ENCODE data around the gene IZUMO1. TPM values are rescaled to one million over a fixed set of nuclear protein-coding genes. Genes with fewer than 3 reads are reported as not detected.
"Not testable (repeated sequence)": the region's sequence is repeated elsewhere in the genome, so short reads cannot be mapped to it uniquely, and the experiment has no call there.

IZUMO1 gene
- 1 to 10 TPM in 1 of 4 donors, under 1 TPM in 3; 0.36 to 1.0 (median 0.52) TPM for polyA plus RNA-seq (ENCODE audit: insufficient read length in 4 of 4)

DNA sequence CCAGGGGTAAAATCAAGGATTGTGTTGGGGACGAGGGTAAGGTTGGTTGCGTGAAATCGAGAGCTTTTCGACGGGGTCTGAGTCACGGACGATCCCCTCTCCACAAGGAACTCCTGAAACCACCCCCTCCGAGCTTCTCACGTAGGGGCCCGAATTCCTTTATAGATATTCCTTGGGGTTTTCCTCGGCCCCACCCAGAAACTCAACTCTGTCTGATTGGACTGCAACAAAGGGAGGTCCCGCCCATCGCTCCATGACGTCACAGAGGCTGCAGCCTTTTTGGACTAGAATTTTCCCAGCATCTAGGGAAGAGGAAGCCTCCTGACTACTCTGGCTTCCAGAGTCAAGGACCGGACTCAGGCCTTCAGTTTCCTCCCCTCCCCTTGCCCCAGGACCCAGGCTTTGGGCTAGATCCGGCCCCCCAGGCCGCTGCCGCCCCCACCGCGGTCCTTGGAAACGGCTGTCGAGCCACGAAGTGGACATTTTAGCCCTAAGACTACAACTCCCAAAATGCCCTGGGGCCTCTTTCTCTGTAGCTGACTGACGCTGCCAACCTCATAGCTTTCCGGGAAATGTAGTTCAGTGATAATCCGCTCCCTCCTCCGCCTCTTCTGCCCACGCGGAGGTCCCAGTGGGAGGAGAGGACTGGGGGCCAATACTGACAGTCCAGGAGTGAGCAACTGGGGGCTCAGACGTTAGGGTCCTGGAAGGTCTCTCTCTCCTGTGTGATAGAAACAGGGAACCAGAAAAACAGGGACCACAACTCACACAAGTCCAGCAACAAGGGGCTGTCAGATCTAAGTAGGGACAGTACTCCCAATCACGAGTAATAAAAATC, at the start of gene IZUMO1:
IZUMO1 (minus strand) TSS at position 172 of the 838 bp plus-strand sequence. CDS start 1,050 bp downstream, outside the sequence.
- DNase-seq (ENCODE audit: low read depth in 4 of 4, low spot score in 3 of 4), result peak in 2 of 4 donors; percentile 78 to 79

DNA sequence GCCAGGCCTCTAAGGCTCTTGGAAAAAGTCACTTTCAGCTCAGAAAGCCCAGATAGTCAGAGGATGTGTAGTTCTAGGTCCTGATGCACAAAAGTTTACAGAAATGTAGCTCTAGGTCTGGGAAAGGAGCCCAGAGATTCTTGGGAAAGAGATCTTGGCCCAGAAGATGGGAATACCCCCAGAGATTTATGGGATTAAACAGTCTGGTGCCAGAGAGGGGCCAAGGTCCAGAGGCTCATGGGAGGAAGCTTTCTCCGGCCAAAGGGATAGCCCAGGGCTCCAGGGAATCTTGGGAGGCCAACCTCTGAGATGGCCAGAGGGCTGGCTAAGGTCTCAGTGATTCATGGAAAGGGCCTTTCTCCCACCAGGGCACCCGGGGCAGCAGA, 49.0 kb upstream of the IZUMO1 start:
- DNase-seq (ENCODE audit: low read depth in 4 of 4, low spot score in 3 of 4), result no peak

DNA sequence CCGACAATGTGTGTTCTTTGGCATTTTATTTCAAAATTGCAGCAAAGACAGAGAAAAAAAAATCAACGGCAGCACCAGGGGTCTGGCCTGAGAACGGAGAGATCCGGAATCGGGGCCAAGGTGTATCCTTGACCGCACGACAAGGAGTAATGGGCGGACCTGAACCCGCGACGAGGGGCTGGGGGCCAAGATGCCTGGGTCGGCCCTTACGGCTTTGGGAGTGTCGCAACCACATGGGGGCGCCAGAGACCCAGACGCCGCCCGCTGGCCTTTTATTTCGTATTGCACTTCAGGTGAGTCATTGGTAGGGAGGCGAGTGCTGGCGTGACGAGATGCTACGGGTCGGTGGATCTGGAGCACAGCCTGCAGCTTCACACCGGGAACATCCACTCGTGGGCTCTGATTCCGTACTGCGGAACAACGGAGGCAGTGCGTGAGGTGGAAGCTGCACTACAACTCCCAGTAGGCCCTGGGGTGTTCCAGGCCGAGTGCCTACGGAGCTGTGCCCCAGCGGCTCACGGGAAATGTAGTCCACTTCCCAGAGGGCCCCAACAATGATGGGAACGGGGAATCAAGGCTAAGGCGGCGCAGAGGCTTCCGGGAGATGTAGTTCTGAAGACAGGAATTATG, 48.5 kb upstream of the IZUMO1 start:
- DNase-seq (ENCODE audit: low read depth in 4 of 4, low spot score in 3 of 4), result peak; percentile 87 to 92 (median 88)

DNA sequence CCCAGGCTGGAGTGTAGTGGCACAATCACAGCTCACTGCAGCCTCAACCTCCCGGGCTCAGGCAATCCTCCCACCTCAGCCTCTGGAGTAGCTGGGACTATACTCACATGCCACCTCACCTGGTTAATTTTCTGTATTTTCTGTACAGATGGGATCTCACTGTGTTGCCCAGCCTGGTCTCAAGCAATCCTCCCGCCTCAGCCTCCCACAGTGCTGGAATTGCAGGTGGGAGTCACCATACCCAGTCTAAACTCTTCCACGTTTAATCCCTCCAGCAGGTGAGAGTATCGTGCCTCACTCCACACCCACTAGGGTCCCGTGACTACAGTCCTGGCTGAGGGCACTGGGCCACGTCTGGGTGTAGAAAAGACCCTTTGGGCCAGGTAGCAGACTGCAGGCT, 47.6 kb upstream of the IZUMO1 start:
- no peak for DNase-seq (ENCODE audit: low read depth in 4 of 4, low spot score in 3 of 4)

DNA sequence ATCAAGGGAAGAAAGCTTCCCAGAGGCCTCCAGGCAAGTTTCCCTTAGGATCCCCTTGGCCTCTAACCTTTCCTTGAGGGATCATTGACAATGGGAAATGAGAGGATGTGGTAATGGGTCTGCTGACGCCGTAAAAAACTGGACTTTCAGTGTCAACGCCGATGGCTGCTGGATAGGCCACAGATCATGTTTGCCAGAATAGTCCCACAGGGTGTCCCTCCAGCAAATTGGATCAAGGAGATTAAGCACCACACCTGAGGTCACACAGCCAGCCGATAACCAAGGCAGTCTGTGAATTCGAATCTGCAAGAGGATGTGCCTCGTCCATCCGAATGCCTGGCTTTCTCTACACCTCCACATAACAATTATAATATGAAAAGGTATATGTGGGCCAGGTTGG, 46.6 kb upstream of the IZUMO1 start:
- DNase-seq (ENCODE audit: low read depth in 4 of 4, low spot score in 3 of 4), result no peak

DNA sequence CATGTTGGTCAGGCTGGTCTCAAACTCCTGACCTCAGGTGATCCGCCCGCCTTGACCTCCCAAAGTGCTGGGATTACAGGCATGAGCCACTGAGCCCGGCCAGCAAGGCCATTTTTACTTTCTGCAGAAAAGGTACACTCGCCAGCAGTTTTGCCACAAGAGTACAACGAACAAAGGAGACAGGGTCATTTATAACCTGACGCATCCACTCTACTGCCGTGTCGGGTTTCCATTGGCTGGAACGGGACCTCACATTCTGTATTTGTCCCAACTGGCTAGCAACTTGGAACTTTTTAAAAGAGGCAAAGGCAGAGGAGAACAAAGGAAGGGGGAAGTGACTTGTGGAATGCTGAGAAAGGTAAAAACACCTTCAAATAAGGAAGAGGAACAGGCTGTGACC, 40.6 kb upstream of the IZUMO1 start:
- not testable (repeated sequence) for DNase-seq (ENCODE audit: low read depth in 4 of 4, low spot score in 3 of 4)

DNA sequence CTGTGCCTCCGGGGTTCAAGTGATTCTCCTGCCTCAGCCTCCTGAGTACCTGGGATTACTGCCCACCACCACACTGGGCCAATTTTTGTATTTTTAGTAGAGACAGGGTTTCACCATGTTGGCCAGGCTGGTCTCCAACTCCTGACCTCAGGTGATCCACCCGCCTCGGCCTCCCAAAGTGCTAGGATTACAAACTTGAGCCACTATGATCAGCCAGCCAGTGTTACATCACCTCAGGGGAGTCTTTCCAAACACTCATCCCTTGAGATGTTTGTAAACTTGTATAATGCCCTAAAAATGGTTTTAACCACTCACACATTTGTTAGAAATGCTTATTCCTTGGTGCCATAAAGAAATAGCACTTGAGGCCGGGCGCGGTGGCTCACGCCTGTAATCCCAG, 39.7 kb upstream of the IZUMO1 start:
- DNase-seq (ENCODE audit: low read depth in 4 of 4, low spot score in 3 of 4), result not testable (repeated sequence)

DNA sequence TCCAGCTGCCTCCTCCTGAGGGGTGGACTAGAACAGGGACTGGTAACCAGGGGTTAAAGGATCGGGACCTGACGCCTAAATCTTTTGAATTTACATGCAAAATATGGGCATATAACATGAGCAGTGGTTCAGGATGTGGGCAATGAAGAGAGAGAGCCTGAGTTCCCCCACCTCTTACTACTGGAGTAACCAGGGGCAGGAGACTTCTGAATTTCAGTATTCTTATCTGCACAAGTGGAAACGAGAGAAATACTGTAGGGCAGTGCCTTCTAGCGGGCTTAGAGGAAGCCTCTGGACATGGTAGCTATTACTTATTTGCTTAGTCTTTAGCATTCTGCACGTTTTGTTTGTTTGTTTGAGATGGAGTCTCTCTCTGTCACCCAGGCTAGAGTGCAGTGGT, 37.8 kb upstream of the IZUMO1 start:
- DNase-seq (ENCODE audit: low read depth in 4 of 4, low spot score in 3 of 4), result no peak

DNA sequence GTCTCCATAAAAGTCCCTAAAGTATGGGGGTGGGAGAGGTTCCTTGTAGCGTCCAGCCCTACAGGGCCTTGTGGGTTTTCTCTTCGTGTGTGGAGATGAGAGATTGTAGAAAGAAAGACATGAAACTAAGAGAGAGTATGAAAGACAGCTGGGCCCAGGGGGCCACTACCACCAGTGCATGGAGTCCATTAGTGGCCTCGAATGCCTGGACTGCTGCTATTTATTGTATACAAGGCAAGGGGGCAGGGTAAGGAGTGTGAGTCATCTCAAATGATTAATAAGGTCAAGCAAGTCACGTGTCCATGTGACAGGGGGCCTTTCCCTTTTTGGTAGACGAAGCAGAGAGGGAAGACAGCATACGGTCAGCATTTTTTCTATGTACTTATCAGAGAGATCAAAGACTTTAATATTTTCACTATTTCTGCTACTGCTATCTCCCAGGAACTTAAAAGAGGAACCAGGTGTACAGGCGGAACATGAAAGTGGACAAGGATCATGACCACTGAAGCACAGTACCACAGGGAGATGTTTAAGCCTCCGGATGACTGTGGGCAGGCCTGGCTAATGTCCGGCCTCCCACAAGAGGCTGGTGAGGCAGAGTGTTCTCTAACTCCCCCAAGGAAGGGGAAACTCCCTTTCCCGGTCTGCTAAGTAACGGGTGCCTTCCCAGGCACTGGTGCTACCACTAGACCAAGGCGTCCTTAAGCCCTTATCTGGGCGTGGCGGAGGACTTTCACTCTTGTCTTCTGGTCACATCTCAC, 34.1 kb upstream of the IZUMO1 start:
- DNase-seq (ENCODE audit: low read depth in 4 of 4, low spot score in 3 of 4), result no peak

DNA sequence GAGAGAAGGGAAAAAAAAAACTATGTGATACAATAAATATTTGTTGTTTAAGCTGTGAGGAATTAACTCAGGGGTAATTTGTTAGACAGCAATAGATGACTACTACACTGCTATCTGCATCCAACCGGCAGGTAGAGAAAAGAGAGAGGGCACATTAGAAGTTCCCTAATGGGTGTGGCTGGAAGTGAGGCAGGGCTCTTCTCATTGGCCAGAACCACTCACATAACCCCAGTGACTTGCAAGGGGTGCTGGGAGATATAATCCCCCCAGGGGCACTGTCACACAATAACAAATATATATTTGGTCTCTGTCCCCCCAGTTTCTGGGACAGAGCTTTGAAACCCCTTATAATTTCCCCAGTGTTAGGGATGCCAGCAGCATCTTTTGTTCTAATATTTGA, 32.9 kb upstream of the IZUMO1 start:
- DNase-seq (ENCODE audit: low read depth in 4 of 4, low spot score in 3 of 4), result no peak

DNA sequence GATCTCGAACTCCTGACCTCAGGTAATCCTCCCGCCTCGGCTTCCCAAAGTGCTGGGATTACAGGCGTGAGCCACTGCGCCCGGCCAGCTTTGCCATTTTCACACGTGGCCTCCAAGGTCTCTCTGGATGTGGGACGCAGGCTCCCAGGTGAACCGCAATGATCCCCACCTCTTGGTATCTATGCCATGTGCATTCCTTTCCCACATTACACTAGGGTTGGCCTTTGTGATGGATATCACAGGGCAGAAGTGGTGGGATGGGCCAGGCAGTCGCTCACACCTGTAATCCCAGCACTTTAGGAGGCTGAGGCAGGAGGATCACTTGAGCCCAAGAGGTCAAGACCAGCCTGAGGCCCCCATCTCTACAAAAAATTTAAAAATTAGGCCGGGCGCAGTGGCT, 31.0 kb upstream of the IZUMO1 start:
- DNase-seq (ENCODE audit: low read depth in 4 of 4, low spot score in 3 of 4), result no peak

DNA sequence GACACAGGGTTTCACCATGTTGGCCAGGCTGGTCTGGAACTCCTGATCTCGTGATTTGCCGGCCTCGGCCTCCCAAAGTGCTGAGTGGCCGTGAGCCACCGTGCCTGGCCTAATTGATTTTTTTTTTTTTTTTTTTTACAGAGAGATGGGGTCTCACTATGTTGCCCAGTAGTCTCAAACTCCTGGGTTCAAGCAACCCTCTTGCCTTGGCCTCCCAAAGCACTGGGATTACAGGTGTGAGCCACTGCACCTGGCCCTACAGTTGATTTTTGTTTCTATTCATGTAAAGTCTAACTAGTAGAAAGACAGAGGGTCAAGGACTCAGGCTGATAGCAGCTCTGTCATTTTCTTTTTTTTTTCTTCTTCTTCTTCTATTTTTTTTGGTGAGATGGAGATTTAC, 30.4 kb upstream of the IZUMO1 start:
- DNase-seq (ENCODE audit: low read depth in 4 of 4, low spot score in 3 of 4), result no peak

DNA sequence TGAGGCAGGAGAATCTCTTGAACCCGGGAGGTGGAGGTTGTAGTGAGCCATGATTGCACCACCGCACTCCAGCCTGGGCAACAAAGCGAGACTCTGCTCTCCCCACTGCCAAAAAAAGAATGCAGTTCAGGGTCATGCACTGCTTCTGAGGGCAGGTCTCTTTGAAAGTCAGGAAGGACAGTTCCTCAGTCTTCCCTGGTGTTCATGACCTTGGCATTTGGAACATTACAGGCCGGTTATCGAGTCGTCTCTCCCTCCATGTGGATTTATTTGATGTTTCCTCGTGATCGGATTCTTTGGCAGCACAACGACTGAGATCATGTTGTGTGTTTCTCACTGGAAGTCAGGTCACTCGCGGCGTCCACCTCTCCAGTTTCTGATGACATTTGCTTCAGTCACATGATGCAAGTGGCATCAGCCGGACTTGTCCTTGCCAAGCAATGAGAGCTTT, 25.8 kb upstream of the IZUMO1 start:
- DNase-seq (ENCODE audit: low read depth in 4 of 4, low spot score in 3 of 4), result no peak

DNA sequence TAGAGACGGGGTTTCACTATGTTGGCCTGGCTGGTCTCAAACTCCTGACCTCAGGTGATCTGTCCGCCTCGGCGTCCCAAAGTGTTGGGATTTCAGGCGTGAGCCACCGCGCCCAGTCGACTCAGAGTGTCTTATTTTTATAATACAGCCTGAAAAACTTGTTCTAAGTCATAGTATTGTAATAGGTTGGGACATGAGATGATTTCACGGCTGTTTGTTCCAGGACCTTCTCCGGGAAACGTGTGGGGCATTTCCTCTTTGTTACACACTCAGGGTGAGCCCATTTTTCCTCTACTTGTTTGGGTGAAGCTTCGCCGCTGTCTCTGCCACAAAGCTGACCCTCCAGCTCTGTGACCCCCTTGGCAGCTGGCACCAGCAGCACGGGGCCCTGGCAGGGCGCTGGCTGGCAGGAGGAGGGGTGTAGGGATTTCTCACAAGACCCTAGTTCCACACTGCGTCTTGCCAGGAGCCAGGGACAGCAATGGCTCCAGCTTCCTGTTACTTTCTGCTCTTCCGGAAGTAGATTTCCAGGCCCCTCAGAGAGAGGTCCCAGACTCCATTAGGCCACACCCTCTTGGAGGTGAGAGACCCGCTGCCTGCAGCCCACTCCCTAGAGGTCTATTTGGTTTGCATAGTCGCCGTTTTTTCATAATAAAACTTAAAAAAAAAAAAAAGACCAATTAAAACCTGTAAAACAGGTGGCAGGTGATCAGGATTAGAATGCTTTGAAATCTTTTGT, 24.2 kb upstream of the IZUMO1 start:
- DNase-seq (ENCODE audit: low read depth in 4 of 4, low spot score in 3 of 4), result no peak

DNA sequence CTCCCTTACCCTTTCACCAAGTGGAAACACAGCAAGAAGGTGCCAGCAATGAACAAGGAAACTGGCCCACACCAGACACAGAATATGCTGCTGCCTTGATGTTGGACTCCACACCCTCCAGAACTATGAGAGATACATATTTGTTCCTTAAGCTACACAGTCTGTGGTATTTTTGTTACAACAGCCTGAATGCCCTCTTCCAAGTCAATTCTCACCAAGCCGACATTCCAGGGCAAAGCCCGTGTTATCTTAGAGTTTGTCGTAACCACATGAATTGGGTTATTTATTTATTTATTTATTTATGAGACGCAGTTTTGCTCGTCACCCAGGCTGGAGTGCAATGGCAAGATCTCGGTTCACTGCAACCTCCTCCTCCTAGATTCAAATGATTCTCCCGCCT, 23.6 kb upstream of the IZUMO1 start:
- DNase-seq (ENCODE audit: low read depth in 4 of 4, low spot score in 3 of 4), result no peak

DNA sequence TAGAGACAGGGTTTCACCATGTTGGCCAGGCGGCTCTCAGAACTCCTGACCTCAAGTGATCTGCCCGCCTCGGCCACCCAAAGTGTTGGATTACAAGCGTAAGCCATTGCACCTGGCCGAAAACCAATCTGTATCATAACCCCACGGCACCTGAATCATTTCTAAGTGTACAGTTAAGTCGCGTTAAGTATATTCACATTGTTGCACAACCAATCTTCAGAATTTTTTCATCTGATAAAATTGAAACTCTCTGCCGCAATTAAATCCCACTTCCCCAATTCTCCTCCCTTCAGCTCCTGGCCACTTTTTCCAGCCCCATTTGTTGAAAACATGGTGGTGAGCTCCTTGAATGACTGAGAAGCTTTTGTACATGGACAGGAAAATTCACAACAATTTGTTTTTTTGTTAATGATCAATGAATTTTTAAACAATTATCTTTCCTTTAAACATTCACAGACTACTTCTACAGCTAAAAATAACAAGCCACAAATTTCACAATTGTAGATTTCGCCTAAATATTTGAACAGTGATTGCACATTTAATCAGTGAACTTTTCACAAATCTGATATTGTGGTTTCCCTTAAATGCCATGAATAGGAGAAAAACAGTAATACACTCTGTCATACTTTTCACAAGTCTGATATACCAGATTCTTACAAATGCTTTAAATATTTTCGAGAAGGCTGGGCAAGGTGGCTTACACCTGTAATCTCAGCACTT, 22.4 kb upstream of the IZUMO1 start:
- no peak for DNase-seq (ENCODE audit: low read depth in 4 of 4, low spot score in 3 of 4)

DNA sequence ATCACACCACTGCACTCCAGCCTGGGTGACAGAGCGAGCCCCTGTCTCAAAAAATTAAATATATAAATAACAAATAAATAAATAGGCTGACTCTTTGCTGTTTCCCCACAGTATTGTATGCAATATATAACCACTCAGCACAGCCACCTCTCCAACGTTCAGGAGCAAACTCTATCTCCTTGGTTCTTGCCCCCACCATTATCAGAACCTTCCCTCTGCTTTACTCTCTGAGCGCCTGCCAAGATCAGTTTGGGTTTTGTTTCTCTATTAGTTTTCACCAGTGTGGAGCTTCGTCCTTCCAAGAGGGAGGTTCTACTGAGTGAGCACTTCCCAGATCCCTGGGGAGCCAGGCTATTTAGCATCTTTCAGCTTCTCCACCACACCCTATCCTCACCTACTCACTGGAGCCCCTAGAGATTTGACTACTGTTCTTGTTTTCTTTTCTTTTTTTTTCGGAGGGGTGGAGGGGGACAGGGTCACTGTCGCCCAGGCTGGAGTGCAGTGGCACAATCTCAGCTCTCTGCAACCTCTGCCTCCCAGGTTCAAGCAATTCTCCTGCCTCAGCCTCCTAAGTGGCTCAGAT, 21.6 kb upstream of the IZUMO1 start:
- not testable (repeated sequence) for DNase-seq (ENCODE audit: low read depth in 4 of 4, low spot score in 3 of 4)

DNA sequence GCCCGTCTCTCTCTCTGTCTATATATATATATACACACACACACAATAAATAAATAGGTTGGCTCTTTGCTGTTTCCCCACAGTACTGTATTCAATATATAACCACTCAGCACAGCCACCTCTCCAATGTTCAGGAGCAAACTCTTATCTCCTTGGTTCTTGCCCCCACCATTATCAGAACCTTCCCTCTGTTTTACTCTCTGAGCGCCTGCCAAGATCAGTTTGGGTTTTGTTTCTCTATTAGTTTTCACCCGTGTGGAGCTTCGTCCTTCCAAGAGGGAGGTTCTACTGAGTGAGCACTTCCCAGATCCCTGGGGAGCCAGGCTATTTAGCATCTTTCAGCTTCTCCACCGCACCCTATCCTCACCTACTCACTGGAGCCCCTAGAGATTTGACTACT, 19.1 kb upstream of the IZUMO1 start:
- DNase-seq (ENCODE audit: low read depth in 4 of 4, low spot score in 3 of 4), result not testable (repeated sequence)

DNA sequence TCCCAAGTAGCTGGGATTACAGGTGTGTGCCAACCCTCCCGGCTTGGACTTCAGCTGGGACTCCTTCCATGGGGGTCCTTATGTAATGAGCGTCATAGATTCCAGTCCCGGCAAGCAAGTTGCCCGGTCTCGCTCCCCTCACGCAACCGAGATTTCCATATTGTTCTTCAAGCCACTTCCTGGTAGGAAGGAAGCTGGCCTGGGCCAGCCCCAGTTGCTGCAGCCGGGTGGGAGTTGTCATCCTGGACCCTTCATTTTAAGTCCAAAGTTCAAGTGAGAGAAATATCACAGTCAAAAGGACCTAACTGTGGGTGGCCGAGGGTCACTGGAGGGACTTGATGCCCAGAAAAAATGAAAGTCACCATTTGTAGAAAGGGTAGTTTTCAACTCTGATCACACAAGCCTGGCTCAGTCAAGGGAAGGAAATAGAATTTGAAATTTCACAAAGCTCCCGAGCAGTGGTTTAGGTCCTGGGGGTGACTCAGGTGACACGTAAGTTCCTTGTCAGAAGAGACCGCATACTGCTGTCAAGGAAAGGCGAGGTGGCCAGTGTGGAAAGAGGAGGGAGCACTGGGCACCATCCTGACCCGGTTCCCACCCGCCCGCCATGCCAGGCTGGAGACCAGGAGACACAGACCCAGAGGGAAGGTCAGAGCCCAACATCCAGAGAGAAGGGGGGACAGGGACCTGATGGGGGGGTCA, 13.9 kb upstream of the IZUMO1 start:
- no peak for DNase-seq (ENCODE audit: low read depth in 4 of 4, low spot score in 3 of 4)

Measured in right renal pelvis (tissue), 4 donors.